GM20000 (cell line): ENCODE results near the gene CFAP61.

Experiments
- DNase-seq: peaks from one replicate; pipeline ENCODE4 v3.0.0; 2012; ENCODE audit warnings: low spot score
- CTCF ChIP-seq: IDR thresholded peaks from 2 replicates; pipeline ENCODE4 v1.5.1; 2012; ENCODE audit warnings: mild to moderate bottlenecking, control low read depth; ENCODE audit errors: extremely low read depth, missing control alignments

CFAP61 gene

GRCh38 chr20:20014659-20015058 is 37.7 kb upstream of the CFAP61 start:
- no peak for TF ChIP-seq CTCF
- DNase-seq, result no peak

GRCh38 chr20:20017001-20017843 is 35.1 kb upstream of the CFAP61 start, which contains the start of gene NAA20:
NAA20 (plus strand) TSS chr20:20017362; CDS start chr20:20017397, 35 bp downstream.
- TF ChIP-seq CTCF, result peak; percentile 33
- peak; percentile 96 for DNase-seq

- no peak for DNase-seq
- no peak for TF ChIP-seq CTCF
These were observed 34.5 kb upstream of the CFAP61 start for GRCh38 chr20:20017844-20018185.

- no peak for TF ChIP-seq CTCF
- no peak for DNase-seq
These were observed 34.0 kb upstream of the CFAP61 start for GRCh38 chr20:20018366-20018765.

GRCh38 chr20:20019123-20019522 is 33.2 kb upstream of the CFAP61 start:
- TF ChIP-seq CTCF, result no peak
- DNase-seq, result no peak

GRCh38 chr20:20020908-20021307 is 31.4 kb upstream of the CFAP61 start:
- DNase-seq, result no peak
- TF ChIP-seq CTCF, result no peak

- no peak for TF ChIP-seq CTCF
- DNase-seq, result no peak
These were observed 30.5 kb upstream of the CFAP61 start for GRCh38 chr20:20021835-20022234.
